ENCODE measurements around the gene KIF26B.

DNA sequence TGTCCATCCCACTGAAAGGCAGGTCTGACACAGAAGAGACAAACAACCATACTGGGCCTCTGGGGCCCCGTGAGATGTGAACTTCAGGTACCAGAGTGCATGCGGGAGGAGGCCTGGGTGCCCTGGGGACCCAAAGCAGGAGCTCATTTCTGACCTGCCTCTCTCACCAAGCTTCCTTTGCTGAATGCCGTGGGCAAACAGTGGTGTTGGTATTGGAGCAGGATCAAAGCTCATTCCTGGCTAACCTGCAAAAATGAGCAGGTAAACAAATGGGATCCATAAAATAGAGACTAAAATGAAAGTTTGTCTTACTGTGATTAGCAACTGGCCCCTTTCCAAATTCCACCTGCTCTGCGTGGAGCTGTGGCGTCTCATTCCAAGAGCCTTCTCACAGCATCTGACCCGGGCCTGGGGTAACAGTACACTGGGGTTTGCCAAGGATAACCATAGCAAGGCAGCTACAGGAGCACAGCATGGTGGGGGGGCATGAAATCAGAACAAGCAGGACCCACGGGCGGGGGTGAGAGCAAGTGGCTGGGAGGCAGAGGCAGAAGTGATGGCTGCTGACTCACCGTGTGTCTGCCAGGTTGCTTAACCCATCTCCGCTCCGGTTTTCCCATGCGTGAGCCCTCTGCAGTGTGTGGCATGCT, 103.6 kb downstream of the KIF26B start:
- TF ChIP-seq, protein P1, sequence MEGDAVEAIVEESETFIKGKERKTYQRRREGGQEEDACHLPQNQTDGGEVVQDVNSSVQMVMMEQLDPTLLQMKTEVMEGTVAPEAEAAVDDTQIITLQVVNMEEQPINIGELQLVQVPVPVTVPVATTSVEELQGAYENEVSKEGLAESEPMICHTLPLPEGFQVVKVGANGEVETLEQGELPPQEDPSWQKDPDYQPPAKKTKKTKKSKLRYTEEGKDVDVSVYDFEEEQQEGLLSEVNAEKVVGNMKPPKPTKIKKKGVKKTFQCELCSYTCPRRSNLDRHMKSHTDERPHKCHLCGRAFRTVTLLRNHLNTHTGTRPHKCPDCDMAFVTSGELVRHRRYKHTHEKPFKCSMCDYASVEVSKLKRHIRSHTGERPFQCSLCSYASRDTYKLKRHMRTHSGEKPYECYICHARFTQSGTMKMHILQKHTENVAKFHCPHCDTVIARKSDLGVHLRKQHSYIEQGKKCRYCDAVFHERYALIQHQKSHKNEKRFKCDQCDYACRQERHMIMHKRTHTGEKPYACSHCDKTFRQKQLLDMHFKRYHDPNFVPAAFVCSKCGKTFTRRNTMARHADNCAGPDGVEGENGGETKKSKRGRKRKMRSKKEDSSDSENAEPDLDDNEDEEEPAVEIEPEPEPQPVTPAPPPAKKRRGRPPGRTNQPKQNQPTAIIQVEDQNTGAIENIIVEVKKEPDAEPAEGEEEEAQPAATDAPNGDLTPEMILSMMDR (IDR thresholded peaks at IDR 0.05): no peak
- TF ChIP-seq POLR2AphosphoS5 (IDR thresholded peaks at IDR 0.05): no peak

All from suprapubic skin (tissue), 3 donors.